ENCODE measurements around the gene SLC45A3. TPM values are rescaled to one million over a fixed set of nuclear protein-coding genes. Genes with fewer than 3 reads are reported as not detected.

The SLC45A3 gene
- total RNA-seq, 2 experiments from 2014 or later = 0.11 TPM; not detected in 1

DNA sequence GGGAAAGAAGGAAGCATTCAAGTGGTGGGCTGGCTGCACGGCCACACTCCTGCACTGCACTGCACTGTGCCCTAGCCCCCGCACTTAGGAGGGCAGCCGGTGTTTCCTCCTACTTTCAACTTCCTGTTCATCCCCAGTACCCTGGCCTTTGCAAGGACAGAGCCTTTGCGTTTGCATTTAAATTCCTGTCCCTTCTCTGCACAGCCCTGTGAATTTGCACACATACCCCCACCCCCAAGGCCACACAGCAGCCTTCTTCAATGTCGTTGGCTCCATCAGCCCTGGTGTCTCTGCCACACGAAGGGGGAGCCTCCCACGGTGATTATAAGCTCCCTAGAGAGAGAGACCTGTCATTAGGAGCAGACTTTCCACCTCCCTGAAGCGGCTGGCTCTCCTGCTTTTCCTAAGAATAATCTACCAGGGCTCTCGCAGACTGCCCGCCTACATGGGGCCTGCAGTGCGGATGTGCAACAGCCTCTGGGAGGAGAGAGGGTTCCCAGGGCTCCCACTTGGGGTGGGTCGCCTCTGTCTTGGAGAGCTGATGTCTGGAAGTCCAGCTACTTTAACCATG lies 13.2 kb upstream of the SLC45A3 start:
- H3K9me3 ChIP-seq (ENCODE audit: control insufficient read depth in 1 of 2, insufficient read depth in 1 of 2, low read length in 2 of 2) = peaks cover 0 to 6% of the 10 kb centered on the region in 2 experiments
- H3K4me3 ChIP-seq (ENCODE audit: low read length) = no peak overlapping the region
- Mint-ChIP-seq H3K9me3 (no peaks in the 10 kb centered on the region), H3K4me1 (ENCODE audit: low read depth) (no peaks in the 10 kb centered on the region), H3K27ac (no peak overlapping the region), H3K4me3 (no peak overlapping the region), H3K36me3 (ENCODE audit: low read depth) (no peaks in the 10 kb centered on the region), H3K27me3 (peaks cover 35% of the 10 kb centered on the region)
- ATAC-seq (ENCODE audit: poor library complexity) (no peak), DNase-seq (no peak)
- no peak overlapping the region for H3K27ac ChIP-seq (ENCODE audit: low read depth in 1 of 2, low read length in 2 of 2)
- no peaks in the 10 kb centered on the region for H3K36me3 ChIP-seq (ENCODE audit: insufficient read depth, low read length)
- intact Hi-C loops (cut with DNase I, micrococcal nuclease) = no loop called here
- TF ChIP-seq, protein P1, sequence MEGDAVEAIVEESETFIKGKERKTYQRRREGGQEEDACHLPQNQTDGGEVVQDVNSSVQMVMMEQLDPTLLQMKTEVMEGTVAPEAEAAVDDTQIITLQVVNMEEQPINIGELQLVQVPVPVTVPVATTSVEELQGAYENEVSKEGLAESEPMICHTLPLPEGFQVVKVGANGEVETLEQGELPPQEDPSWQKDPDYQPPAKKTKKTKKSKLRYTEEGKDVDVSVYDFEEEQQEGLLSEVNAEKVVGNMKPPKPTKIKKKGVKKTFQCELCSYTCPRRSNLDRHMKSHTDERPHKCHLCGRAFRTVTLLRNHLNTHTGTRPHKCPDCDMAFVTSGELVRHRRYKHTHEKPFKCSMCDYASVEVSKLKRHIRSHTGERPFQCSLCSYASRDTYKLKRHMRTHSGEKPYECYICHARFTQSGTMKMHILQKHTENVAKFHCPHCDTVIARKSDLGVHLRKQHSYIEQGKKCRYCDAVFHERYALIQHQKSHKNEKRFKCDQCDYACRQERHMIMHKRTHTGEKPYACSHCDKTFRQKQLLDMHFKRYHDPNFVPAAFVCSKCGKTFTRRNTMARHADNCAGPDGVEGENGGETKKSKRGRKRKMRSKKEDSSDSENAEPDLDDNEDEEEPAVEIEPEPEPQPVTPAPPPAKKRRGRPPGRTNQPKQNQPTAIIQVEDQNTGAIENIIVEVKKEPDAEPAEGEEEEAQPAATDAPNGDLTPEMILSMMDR (IDR thresholded peaks at IDR 0.05) = no peak
- CTCF ChIA-PET = interaction anchor here (1.7 kb wide), 1 partner anchor 18 kb away, joined by 5 read pairs; no protein-coding TSS in a partner anchor
- no peaks in the 10 kb centered on the region for H3K4me1 ChIP-seq (ENCODE audit: insufficient read depth, low read length)
- peaks cover 0 to 7% of the 10 kb centered on the region in 2 experiments for H3K27me3 ChIP-seq (ENCODE audit: control insufficient read depth in 1 of 2, insufficient read depth in 2 of 2, low read length in 2 of 2)
- POLR2A ChIA-PET = no interaction called here

DNA sequence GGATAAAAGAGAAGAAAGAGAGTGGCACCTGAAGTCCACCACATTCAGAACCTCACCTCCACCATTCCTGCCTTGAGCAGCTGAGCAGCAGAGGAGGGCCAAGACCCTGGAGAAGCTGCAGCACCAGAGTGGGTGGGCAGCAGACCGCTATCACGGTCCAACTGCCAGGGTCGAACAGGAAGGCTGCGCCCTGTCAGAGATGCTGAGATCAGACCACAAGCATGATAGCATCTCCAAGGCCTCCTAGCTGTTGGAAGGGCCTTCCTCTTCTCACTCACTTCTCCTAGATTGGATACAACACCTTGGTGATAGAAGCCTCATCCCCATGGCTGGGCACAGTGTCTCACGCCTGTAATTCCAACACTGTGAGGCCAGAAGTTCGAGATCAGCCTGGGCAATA lies 12.1 kb upstream of the SLC45A3 start:
- ChIA-PET POLR2A (no interaction called here), CTCF (no interaction called here)
- TF ChIP-seq, protein P1 (IDR thresholded peaks at IDR 0.05) = no peak
- Histone ChIP-seq H3K36me3 (ENCODE audit: insufficient read depth, low read length) (no peaks in the 10 kb centered on the region), H3K4me3 (ENCODE audit: low read length) (no peak overlapping the region), H3K9me3 (ENCODE audit: control insufficient read depth in 1 of 2, insufficient read depth in 1 of 2, low read length in 2 of 2) (peaks cover 0 to 6% of the 10 kb centered on the region in 2 experiments), H3K4me1 (ENCODE audit: insufficient read depth, low read length) (no peaks in the 10 kb centered on the region), H3K27me3 (ENCODE audit: control insufficient read depth in 1 of 2, insufficient read depth in 2 of 2, low read length in 2 of 2) (peaks cover 0 to 7% of the 10 kb centered on the region in 2 experiments), H3K27ac (ENCODE audit: low read depth in 1 of 2, low read length in 2 of 2) (no peak overlapping the region)
- no peaks in the 10 kb centered on the region for H3K9me3 Mint-ChIP-seq
- no peak overlapping the region for H3K4me3 Mint-ChIP-seq
- no peaks in the 10 kb centered on the region for H3K36me3 Mint-ChIP-seq (ENCODE audit: low read depth)
- no peak overlapping the region for H3K27ac Mint-ChIP-seq
- intact Hi-C loops (cut with DNase I, micrococcal nuclease) = no loop called here
- DNase-seq = no peak
- no peak for ATAC-seq (ENCODE audit: poor library complexity)
- H3K27me3 Mint-ChIP-seq = peaks cover 32% of the 10 kb centered on the region
- H3K4me1 Mint-ChIP-seq (ENCODE audit: low read depth) = no peaks in the 10 kb centered on the region

DNA sequence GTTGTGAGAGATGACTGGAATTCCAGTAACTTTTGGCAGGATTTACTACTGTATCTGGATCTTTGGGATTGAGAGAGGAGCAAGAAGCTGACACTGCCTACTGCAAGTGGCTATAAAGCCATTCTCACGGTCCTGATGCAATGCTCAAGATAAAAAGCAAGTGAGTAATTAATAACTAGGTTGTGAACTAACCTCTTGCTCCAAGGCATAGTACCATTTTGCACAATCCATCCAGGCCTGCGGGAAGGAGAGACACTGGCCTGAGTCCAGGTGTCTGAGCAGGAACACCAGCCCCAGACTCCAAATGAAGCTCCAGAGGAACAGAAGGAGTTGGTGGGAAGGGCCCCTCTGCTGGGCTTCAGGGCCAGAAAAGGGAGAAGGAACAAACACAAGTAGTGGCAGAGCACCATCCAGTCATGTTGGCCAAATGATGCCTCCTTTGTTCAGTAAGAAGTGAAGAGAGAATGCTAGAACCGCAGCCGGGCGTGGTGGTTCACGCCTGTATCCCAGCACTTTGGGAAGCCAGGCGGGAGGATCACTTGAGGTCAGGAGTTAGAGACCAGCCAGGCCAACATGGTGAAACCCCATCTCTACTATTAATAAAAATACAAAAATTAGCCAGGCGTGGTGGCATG lies 9.9 kb upstream of the SLC45A3 start:
- intact Hi-C loops (cut with DNase I, micrococcal nuclease) = no loop called here
- H3K4me1 Mint-ChIP-seq (ENCODE audit: low read depth) = no peaks in the 10 kb centered on the region
- H3K36me3 ChIP-seq (ENCODE audit: insufficient read depth, low read length) = no peaks in the 10 kb centered on the region
- DNase-seq (no peak), ATAC-seq (ENCODE audit: poor library complexity) (no peak)
- no peaks in the 10 kb centered on the region for H3K4me1 ChIP-seq (ENCODE audit: insufficient read depth, low read length)
- H3K27me3 Mint-ChIP-seq = peaks cover 24% of the 10 kb centered on the region
- no peak overlapping the region for H3K4me3 Mint-ChIP-seq
- H3K36me3 Mint-ChIP-seq (ENCODE audit: low read depth) = no peaks in the 10 kb centered on the region
- H3K27ac ChIP-seq (ENCODE audit: low read depth in 1 of 2, low read length in 2 of 2) = no peak overlapping the region
- H3K9me3 ChIP-seq (ENCODE audit: control insufficient read depth in 1 of 2, insufficient read depth in 1 of 2, low read length in 2 of 2) = peaks cover 0 to 6% of the 10 kb centered on the region in 2 experiments
- no peaks in the 10 kb centered on the region for H3K9me3 Mint-ChIP-seq
- no peak overlapping the region for H3K27ac Mint-ChIP-seq
- H3K27me3 ChIP-seq (ENCODE audit: control insufficient read depth in 1 of 2, insufficient read depth in 2 of 2, low read length in 2 of 2) = no peaks in the 10 kb centered on the region
- POLR2A ChIA-PET = no interaction called here
- H3K4me3 ChIP-seq (ENCODE audit: low read length) = no peak overlapping the region
- TF ChIP-seq, protein P1 (IDR thresholded peaks at IDR 0.05) = no peak
- CTCF ChIA-PET = no interaction called here

Measured in CD4-positive, alpha-beta T cell (primary cell).